Activated naive CD4-positive, alpha-beta T cell treated with anti-CD3 and anti-CD28 coated beads for 36 hours (primary cell): ENCODE data around the gene ZNF776. TPM values are rescaled to one million over a fixed set of nuclear protein-coding genes. Genes with fewer than 3 reads are reported as not detected.
A peak's percentile ranks its signal among the peaks of the same experiment; 100 is the strongest.
"Not testable (repeated sequence)": the region's sequence is repeated elsewhere in the genome, so short reads cannot be mapped to it uniquely, and the experiment has no call there.

ENCODE experiments used
- CTCF ChIA-PET: fragments of 350-600 bp; sonication (Branson Sonifier 250); formaldehyde crosslinking; loops from one replicate; lab custom pipeline; 2021; ENCODE audit warnings: antibody characterized with exemption; lab: Charles Lee
- DNase-seq: peaks from one replicate; pipeline ENCODE4 v3.0.0-alpha.2; 2020
- H3K27ac Mint-ChIP-seq: one replicate; pipeline ENCODE4 v1.8.0; 2021; ENCODE audit warnings: mild to moderate bottlenecking, mixed read lengths
- H3K27me3 Mint-ChIP-seq: one replicate; pipeline ENCODE4 v1.8.0; 2021; ENCODE audit warnings: low read depth, mixed read lengths
- H3K36me3 Mint-ChIP-seq: one replicate; pipeline ENCODE4 v1.8.0; 2021; ENCODE audit warnings: low read depth, mixed read lengths
- H3K4me1 Mint-ChIP-seq: one replicate; pipeline ENCODE4 v1.8.0; 2021; ENCODE audit warnings: low read depth, mixed read lengths
- H3K4me3 Mint-ChIP-seq: one replicate; pipeline ENCODE4 v1.8.0; 2021; ENCODE audit warnings: mild to moderate bottlenecking, moderate library complexity, mixed read lengths
- H3K9me3 Mint-ChIP-seq: one replicate; pipeline ENCODE4 v1.8.0; 2021; ENCODE audit warnings: mixed read lengths
- intact Hi-C: fragments of 100-400 bp; cut with micrococcal nuclease; formaldehyde crosslinking; loops from one replicate; pipeline ENCODE4 v1.15.1; 2023
- total RNA-seq, 2 experiments: library from RNA; stranded (reverse); gene quantifications; one replicate each; pipeline ENCODE4 v1.2.3, GENCODE V29; 2021

Gene ZNF776
- 10 to 100 TPM in 1 of 2 experiments, 1 to 10 TPM in 1; 9.4 to 10.3 TPM for total RNA-seq

DNA sequence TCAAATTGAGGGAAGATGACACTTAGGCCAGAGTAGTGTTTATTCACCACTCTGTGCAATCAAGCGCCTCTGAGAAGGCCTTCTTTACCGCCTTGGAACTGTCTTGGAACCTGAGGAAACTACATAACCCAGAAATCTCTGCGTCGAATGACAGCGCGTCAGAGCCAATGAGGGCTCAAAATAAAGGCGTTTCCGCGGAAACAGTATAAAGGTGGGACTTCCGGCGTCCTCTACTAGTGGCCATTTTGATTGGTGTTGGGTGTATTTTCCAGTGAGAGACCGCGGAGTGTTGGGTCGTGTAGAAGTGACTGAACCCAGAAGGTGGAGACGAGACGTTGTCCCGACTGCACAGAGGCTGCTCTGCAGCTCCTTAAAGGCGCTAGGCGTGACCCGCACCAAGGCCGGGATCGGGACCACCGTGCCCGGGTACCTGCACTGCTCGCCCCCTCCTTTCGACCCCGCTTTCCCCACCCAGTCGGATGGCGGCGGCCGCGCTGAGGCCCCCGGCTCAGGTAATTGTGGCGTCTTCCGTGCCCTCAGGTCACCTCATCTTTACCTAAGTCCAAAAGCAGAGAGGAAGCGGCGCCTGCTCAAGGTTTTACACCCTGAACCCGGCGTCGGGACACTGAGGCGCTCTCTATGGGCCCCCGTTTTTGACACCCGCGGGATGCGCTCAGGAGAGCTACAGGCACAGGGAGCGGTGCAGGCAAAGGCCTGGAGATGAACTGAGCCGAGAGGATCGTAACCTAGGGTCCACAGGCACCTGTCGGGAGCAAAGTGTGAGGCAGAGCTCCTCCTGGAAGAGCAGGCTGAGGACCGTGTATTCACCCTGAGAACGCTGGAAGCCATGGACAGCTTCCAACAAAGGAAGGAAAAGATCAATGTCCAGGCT lies at the start of gene ZNF776:
Gene ZNF776 (plus strand): TSS at position 236 of the 892 bp plus-strand sequence. CDS start 244 bp downstream, at position 480.
- peak within 1 kb of the TSS; percentile 90 for H3K27ac Mint-ChIP-seq
- DNase-seq = peak; percentile 90
- CTCF ChIA-PET = interaction anchor here (0.6 kb wide), 3 partner anchors 13 to 198 kb away, joined by 5 read pairs; no protein-coding TSS in a partner anchor
- H3K4me3 Mint-ChIP-seq = peak within 1 kb of the TSS; percentile 99
- peaks cover 17% of the 10 kb centered on the region for H3K4me1 Mint-ChIP-seq
- H3K27me3 Mint-ChIP-seq = no peaks in the 10 kb centered on the region
- H3K9me3 Mint-ChIP-seq = peaks cover 37% of the 10 kb centered on the region
- intact Hi-C loops = loop anchor here (1.0 to 5.0 kb wide), 6 partner anchors 20 to 465 kb away; partner anchors contain the start of genes ZNF417, ZNF460, ZNF552 and ZNF586
- peaks cover 53% of the 10 kb centered on the region for H3K36me3 Mint-ChIP-seq

GRCh38 chr19:57701625-57702024 lies 45.0 kb upstream of the ZNF776 start:
- Mint-ChIP-seq H3K9me3 (peaks cover 63% of the 10 kb centered on the region), H3K36me3 (peaks cover 73% of the 10 kb centered on the region), H3K27ac (no peak overlapping the region), H3K4me3 (no peak overlapping the region), H3K27me3 (no peaks in the 10 kb centered on the region), H3K4me1 (no peaks in the 10 kb centered on the region)
- intact Hi-C loops = no loop called here
- CTCF ChIA-PET = no interaction called here
- no peak for DNase-seq

DNA sequence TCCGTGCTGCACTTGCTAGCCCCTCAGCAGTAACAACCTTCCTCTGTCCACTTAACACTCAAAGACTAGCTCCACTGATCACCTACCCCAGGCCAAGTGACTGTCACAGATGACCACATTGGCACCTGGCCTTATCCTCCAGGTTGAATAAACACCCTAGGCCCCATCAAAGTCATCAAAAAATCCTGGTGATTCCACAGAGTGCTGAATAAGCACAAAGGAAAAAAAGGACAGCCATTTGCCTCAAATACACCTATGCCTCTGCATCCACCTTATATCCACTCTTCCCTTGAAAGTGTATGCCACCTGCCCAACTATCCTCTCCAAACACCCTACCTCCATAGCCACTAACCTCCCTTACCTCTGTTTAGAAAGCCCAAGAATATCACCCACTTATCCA lies 40.3 kb upstream of the ZNF776 start:
- Mint-ChIP-seq H3K4me3 (no peak overlapping the region), H3K27ac (no peak overlapping the region), H3K36me3 (peaks cover 72% of the 10 kb centered on the region), H3K27me3 (peaks cover 15% of the 10 kb centered on the region), H3K9me3 (peaks cover 57% of the 10 kb centered on the region), H3K4me1 (peaks cover 4% of the 10 kb centered on the region)
- CTCF ChIA-PET = no interaction called here
- DNase-seq = no peak
- intact Hi-C loops = no loop called here

GRCh38 chr19:57708641-57709361 lies 37.8 kb upstream of the ZNF776 start, which contains the start of gene ZNF154:
ZNF154 (minus strand) TSS chr19:57709204; CDS start chr19:57708971, 233 bp downstream.
- H3K27me3 Mint-ChIP-seq = peaks cover 15% of the 10 kb centered on the region
- no peak within 1 kb of the TSS for H3K27ac Mint-ChIP-seq
- CTCF ChIA-PET = no interaction called here
- intact Hi-C loops = no loop called here
- DNase-seq = peak; percentile 21
- peaks cover 51% of the 10 kb centered on the region for H3K9me3 Mint-ChIP-seq
- H3K4me3 Mint-ChIP-seq = peak within 1 kb of the TSS; percentile 63
- H3K4me1 Mint-ChIP-seq = peaks cover 4% of the 10 kb centered on the region
- peaks cover 67% of the 10 kb centered on the region for H3K36me3 Mint-ChIP-seq

DNA sequence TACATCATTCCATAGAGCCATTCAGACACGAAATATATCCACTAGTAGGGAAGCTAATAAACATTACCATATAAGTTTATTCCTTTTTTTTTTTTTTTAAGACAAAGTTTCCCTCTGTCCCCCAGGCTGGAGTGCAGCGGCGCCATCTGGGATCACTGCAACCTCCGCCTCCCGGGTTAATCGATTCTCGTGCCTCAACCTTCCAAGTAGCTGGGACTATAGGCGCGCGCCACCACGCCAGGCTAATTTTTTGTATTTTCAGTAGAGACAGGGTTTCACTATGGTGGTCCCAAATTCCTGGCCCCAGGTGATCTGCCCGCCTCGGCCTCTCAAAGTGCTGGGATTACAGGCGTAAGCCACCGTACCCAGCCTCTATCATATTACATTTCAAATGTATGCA lies 37.0 kb upstream of the ZNF776 start:
- peaks cover 15% of the 10 kb centered on the region for H3K27me3 Mint-ChIP-seq
- no peak overlapping the region for H3K27ac Mint-ChIP-seq
- CTCF ChIA-PET = no interaction called here
- H3K4me3 Mint-ChIP-seq = no peak overlapping the region
- DNase-seq = no peak
- peaks cover 52% of the 10 kb centered on the region for H3K9me3 Mint-ChIP-seq
- H3K4me1 Mint-ChIP-seq = peaks cover 4% of the 10 kb centered on the region
- intact Hi-C loops = no loop called here
- peaks cover 67% of the 10 kb centered on the region for H3K36me3 Mint-ChIP-seq

- CTCF ChIA-PET = no interaction called here
- H3K4me1 Mint-ChIP-seq = peaks cover 4% of the 10 kb centered on the region
- no peak overlapping the region for H3K27ac Mint-ChIP-seq
- intact Hi-C loops = no loop called here
- peaks cover 15% of the 10 kb centered on the region for H3K27me3 Mint-ChIP-seq
- no peak overlapping the region for H3K4me3 Mint-ChIP-seq
- H3K36me3 Mint-ChIP-seq = peaks cover 73% of the 10 kb centered on the region
- H3K9me3 Mint-ChIP-seq = peaks cover 51% of the 10 kb centered on the region
- no peak for DNase-seq
These were observed 34.4 kb upstream of the ZNF776 start for GRCh38 chr19:57712222-57712621.

- no peaks in the 10 kb centered on the region for H3K27me3 Mint-ChIP-seq
- H3K27ac Mint-ChIP-seq = no peak overlapping the region
- no peak for DNase-seq
- CTCF ChIA-PET = interaction anchor here (0.6 kb wide), 1 partner anchor 16 kb away, joined by 4 read pairs; no protein-coding TSS in a partner anchor
- peaks cover 81% of the 10 kb centered on the region for H3K36me3 Mint-ChIP-seq
- H3K9me3 Mint-ChIP-seq = peaks cover 72% of the 10 kb centered on the region
- no peak overlapping the region for H3K4me3 Mint-ChIP-seq
- no peaks in the 10 kb centered on the region for H3K4me1 Mint-ChIP-seq
- intact Hi-C loops = no loop called here
These were observed 27.2 kb upstream of the ZNF776 start for GRCh38 chr19:57719424-57719823.

DNA sequence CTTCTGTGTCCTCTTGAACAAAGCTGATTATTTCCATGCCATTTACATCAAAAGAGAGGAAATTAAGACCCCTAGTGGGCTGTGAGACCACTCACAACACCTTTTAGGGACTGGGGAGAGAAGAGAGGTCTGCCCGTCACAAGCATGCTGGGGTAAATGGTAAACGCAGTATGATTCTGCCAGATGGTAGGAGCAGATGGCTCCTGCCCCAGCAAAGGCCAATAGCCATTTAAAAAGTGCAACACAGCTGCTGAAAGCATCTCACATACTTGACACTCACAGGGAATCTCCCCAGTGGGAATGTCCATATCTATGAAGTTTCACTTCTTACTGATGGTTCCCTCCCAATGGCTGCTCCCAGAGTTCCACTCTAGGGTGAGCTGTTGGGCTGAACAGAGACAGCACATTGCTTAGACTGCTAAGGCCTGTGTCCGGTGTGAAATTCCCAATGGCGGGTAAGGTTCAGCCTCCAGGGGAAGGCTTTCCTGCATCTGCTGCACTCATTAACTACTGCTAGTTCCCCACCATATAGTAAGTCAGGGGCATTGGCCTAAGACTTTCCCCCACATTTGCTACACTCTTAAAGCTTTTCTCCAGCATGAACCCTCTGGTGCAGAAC lies 26.6 kb upstream of the ZNF776 start:
- intact Hi-C loops = no loop called here
- Mint-ChIP-seq H3K27me3 (no peaks in the 10 kb centered on the region), H3K36me3 (peaks cover 80% of the 10 kb centered on the region), H3K4me1 (peaks cover 2% of the 10 kb centered on the region), H3K4me3 (no peak overlapping the region), H3K9me3 (peaks cover 72% of the 10 kb centered on the region), H3K27ac (no peak overlapping the region)
- CTCF ChIA-PET = interaction anchor here (0.6 kb wide), 1 partner anchor 16 kb away, joined by 4 read pairs; no protein-coding TSS in a partner anchor
- DNase-seq = no peak

DNA sequence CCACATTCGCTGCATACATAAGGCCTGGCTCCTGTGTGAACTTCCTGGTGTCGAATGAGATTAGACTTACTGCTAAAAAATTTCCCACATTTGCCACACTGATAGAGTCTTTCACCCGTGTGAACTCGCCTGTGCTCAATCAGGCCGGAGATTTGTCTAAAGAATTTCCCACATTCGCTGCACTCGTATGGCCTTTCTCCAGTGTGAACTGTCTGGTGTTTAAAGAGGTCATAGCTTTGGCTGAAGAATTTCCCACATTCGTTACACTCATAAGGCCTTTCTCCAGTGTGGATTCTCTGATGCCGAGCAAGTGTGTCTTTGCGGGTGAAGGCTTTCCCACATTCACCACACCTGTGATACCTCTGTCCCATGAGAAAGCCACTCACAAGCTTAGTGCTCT lies 25.7 kb upstream of the ZNF776 start:
- intact Hi-C loops = no loop called here
- peaks cover 78% of the 10 kb centered on the region for H3K36me3 Mint-ChIP-seq
- CTCF ChIA-PET = no interaction called here
- peaks cover 67% of the 10 kb centered on the region for H3K9me3 Mint-ChIP-seq
- H3K4me1 Mint-ChIP-seq = peaks cover 2% of the 10 kb centered on the region
- H3K27me3 Mint-ChIP-seq = no peaks in the 10 kb centered on the region
- H3K4me3 Mint-ChIP-seq = no peak overlapping the region
- DNase-seq = no peak
- no peak overlapping the region for H3K27ac Mint-ChIP-seq

DNA sequence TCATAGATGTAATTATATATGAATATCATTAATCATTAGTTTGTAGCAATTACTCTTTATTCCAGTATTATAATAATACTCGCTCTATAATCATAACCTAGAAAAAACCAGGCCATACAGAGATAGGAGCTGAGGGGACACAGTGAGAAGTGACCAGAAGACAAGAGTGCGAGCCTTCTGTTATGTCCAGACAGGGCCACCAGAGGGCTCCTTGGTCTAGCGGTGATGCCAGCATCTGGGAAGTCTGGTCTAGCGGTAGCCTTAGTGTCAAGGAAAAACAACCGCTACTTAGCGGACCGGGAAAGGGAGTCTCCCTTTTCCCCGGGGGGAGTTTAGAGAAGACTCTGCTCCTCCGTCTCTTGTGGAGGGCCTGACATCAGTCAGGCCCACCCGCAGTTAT lies 8.3 kb upstream of the ZNF776 start:
- H3K4me3 Mint-ChIP-seq, H3K27ac Mint-ChIP-seq, H3K36me3 Mint-ChIP-seq, CTCF ChIA-PET, H3K9me3 Mint-ChIP-seq, H3K4me1 Mint-ChIP-seq, H3K27me3 Mint-ChIP-seq: not testable (repeated sequence)
- intact Hi-C loops = loop anchor here (1.0 to 5.0 kb wide), 2 partner anchors 331 to 417 kb away; no protein-coding TSS in a partner anchor
- peak; percentile 60 for DNase-seq

GRCh38 chr19:57738770-57739169 lies 7.8 kb upstream of the ZNF776 start:
- CTCF ChIA-PET, DNase-seq, H3K9me3 Mint-ChIP-seq, H3K4me1 Mint-ChIP-seq, H3K36me3 Mint-ChIP-seq, H3K27me3 Mint-ChIP-seq, H3K4me3 Mint-ChIP-seq, H3K27ac Mint-ChIP-seq: not testable (repeated sequence)
- intact Hi-C loops = loop anchor here (1.0 to 5.0 kb wide), 2 partner anchors 331 to 417 kb away; no protein-coding TSS in a partner anchor

DNA sequence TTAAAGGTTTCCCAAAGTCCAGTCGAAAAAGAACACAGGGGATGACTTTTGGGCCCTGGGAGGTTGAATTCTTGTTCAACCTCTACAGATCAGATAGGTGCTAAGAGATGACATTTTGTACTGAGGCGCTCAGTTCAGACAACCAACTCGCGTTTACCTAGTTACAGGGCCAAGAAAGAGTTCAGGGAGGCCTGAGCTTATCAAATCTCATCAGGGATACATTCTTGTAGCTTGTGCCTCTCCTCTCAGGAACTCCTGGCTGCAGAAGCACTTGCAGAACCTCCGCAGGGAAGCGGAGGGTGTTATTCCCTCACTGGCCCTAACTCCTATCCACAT lies 825 bp downstream of the ZNF776 start:
- peaks cover 17% of the 10 kb centered on the region for H3K4me1 Mint-ChIP-seq
- H3K9me3 Mint-ChIP-seq = peaks cover 40% of the 10 kb centered on the region
- intact Hi-C loops = loop anchor here (2.0 to 5.0 kb wide), 2 partner anchors 407 to 465 kb away; partner anchors contain the start of gene ZNF460
- H3K27ac Mint-ChIP-seq = peak overlapping the region; percentile 90
- H3K4me3 Mint-ChIP-seq = peak overlapping the region; percentile 99
- H3K27me3 Mint-ChIP-seq = no peaks in the 10 kb centered on the region
- CTCF ChIA-PET = interaction anchor here (0.6 kb wide), 3 partner anchors 13 to 198 kb away, joined by 5 read pairs; no protein-coding TSS in a partner anchor
- peaks cover 59% of the 10 kb centered on the region for H3K36me3 Mint-ChIP-seq
- no peak for DNase-seq
